DMS79 treated with DMSO at 0.1 percent for 48 hours (cell line): ENCODE data around the gene ZNF687.
A peak's percentile ranks its signal among the peaks of the same experiment; 100 is the strongest.
"Not testable (repeated sequence)": the region's sequence is repeated elsewhere in the genome, so short reads cannot be mapped to it uniquely, and the experiment has no call there.

Experiments used
- DNase-seq: peaks from one replicate; lab custom pipeline; 2025; lab: John Stamatoyannopoulos, UW

The ZNF687 gene, protein sequence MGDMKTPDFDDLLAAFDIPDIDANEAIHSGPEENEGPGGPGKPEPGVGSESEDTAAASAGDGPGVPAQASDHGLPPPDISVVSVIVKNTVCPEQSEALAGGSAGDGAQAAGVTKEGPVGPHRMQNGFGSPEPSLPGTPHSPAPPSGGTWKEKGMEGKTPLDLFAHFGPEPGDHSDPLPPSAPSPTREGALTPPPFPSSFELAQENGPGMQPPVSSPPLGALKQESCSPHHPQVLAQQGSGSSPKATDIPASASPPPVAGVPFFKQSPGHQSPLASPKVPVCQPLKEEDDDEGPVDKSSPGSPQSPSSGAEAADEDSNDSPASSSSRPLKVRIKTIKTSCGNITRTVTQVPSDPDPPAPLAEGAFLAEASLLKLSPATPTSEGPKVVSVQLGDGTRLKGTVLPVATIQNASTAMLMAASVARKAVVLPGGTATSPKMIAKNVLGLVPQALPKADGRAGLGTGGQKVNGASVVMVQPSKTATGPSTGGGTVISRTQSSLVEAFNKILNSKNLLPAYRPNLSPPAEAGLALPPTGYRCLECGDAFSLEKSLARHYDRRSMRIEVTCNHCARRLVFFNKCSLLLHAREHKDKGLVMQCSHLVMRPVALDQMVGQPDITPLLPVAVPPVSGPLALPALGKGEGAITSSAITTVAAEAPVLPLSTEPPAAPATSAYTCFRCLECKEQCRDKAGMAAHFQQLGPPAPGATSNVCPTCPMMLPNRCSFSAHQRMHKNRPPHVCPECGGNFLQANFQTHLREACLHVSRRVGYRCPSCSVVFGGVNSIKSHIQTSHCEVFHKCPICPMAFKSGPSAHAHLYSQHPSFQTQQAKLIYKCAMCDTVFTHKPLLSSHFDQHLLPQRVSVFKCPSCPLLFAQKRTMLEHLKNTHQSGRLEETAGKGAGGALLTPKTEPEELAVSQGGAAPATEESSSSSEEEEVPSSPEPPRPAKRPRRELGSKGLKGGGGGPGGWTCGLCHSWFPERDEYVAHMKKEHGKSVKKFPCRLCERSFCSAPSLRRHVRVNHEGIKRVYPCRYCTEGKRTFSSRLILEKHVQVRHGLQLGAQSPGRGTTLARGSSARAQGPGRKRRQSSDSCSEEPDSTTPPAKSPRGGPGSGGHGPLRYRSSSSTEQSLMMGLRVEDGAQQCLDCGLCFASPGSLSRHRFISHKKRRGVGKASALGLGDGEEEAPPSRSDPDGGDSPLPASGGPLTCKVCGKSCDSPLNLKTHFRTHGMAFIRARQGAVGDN

DNA sequence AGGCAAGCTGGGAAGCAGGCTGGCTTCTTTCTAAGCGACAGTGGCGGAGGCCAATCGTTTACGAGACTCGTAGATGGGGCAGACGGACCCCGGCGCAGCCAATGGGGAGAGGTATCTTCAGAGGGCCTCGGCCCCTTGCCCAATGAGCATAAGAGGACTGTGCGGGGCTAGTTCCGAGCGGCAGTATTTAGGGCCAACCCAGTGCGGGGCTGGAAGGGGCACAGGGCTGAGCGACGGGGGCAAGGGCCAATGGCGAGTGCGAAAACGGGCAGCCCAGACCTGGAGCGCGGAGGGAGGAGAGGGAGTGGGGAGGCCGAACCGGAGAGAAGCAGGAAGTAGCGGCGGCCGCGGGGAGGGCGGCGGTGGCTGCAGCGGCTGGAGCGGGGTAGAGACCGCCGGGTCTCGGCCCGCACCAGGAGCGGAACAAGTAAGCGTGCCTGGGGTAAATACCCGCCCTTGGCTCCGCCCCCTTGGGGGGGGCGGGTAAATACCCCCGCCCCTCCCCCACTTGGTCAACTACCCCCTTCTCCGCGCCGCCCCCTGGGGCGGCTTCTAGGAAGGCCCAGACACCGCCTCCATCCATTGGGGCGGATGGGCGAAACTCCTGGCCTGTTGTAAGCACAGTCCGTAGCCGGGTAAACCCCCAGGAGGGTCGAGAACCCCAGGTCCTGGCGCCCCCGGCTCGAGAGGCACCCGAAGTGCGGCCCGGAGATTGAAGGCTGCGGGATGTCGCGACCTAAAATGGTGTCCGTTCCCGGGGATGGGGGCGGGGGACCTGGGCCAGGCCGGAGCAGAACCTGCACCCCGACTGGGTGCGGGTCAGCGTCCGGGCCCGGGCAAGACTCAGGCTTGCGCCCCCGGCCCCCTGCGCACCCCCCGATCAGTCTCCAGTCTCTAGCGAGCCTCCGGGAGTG, at the start of gene ZNF687:
Gene ZNF687, plus strand, starts transcription at position 331 of the 914 bp plus-strand sequence. CDS start 3,993 bp downstream, outside the sequence.
- peak; percentile 97 for DNase-seq

DNA sequence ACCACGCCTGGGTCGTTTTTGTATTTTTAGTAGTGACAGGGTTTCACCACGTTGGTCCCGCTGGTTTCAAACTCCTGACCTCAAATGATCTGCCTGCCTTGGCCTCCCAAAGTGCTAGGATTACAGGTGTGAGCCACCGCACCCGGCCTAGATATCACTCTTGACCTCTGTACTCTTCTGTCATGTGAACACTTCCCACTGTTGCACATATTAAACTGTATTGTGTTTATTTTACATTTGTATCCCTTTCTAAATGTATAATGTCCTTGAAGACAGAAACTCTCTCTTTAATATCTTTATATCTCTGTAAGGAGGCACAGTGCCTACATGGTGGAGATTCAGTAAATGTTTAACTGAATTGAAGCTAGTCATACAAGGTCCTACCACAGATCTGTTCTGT, 46.9 kb upstream of the ZNF687 start:
- DNase-seq = no peak

DNA sequence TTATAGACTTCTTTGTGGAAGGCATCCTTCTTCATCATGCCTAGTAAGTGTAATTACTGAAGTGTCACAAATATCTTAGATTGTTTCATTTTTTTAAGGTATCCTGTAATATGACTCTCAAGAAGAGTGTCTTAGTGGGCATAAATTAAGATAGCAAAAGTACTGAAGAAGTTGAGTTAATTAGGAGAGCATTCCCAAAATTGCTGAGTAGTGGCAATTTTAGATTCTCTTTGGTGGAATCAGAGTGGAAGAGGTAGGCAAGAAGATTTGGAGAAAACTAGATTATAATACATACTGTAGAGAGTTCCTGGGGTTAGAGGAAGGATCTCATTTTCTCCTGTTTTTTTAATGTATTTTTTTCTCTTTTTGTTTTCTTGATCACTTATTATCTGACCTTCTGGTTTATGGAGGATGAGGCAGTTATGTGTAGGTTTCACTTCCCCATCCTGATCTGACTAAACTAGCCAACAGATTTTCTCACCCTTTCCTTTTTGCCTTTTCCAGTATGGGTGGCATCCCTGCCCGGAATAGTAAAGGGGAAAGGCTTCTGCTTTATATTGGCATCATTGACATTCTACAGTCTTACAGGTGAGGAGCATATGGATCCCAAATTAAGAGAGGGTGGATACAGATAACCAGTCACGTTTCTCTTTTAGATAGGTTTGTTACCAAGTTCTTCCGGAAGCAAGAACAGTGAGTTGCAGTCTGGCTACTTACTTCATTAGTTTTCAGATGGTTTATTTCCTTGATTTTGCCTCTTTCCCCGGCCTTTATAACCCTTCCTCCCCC, 44.2 kb upstream of the ZNF687 start:
- no peak for DNase-seq

DNA sequence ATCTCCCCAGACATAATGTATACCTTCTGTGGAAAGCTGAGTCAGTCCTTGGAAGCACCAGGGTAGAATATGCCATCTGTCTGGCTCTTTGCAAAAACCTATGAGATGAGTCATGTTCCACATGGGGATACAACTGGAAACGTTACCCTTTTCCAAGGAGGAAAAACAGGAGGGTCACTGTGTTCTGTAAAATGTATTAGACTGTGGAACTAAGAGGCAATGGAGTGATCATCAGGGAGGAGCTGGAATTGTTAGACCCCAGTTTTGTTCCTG, 43.7 kb upstream of the ZNF687 start:
- DNase-seq = no peak

DNA sequence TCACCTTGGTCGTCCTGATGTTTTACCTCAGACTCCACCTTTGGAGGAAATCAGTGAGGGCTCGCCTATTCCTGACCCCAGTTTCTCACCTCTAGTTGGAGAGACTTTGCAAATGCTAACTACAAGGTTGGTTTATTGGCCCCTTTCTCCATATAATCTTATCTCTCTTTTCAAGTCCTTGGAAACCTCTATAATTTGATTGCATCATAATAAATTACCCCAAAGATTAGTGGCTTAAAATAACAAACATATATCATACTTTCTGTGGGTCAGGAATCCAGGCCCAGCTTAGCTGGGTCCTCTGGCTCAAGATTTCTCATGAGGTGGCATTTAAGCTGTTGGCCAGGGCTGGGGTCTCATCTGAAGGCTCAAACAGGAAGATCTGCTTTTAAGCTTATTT, 39.7 kb upstream of the ZNF687 start:
- DNase-seq = no peak

DNA sequence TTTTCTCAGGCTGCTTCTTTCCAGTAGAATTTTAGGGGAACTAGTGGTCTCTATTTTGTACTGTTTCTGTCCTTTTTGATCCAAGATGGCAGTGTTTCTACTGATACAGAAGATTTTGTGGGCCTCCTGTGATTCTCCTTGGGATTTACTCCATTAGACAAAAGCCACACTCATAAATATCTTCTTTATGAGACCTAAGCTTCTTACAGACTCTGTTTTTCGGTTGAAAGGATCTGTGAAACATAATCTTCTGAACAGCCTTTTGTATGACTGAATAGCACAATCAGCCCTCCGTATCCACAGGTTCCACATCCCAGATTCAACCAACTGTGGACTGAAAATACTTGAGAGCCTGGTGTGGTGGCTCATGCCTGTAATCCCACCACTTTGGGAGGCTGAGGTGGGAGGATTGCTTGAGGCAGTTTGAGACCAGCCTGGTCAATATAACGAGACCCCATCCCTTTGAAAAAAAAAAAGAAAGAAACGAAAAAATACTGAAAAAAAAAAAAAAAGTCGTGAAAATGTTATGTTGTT, 38.3 kb upstream of the ZNF687 start:
- DNase-seq = no peak

DNA sequence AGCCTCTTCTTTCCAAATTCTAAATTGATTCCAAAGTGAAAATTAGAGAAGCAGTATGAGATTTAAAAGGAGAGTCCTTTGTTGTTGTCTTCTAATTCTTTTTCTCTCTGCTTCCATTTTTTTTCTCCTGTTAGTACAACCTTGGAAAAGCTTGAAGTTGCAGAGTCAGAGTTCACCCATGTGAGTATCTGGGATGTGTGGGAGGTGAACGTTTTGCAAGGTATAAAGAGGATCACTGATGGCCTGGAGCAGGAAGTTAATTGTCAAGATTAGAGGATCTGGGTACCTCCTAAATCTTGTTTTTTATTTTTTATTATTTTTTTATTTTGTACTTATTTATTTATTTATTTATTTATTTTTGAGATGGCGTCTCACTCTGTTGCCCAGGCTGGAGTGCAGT, 35.3 kb upstream of the ZNF687 start:
- no peak for DNase-seq

DNA sequence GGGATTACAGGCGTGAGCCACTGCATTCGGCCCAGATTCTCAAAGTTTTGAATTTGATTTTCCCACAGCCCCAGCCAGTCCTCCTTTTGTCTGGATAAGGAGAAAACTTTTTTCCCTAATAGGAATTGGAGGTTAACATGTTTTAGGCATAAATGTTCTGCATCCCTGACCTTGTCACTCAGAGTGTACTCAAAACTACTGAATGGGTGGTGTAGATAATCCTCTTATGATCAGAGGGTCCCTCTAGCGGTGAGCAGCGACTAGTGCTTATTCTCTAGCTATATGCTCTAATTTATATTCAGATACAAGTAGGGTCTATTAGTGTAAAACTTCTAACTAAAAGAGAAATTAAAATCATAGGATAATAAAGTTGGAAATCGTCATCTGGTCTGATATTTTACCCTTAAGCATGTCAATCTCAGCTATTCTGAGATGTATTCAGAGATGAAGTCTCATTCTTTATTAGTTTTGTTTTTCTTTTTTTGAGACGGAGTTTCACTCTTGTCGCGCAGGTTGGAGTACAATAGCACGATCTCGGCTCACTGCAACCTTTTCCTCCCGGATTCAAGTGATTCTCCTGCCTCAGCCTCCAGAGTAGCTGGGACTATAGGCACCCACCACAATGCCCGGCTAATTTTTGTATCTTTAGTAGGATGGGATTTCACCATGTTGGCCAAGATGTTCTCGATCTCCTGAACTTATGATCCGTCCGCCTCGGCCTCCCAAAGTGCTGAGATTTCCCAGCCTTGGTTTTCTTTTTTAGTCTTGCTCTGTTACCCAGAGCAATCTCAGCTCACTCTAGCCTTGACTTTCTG, 30.2 kb upstream of the ZNF687 start:
- peak; percentile 85 for DNase-seq

DNA sequence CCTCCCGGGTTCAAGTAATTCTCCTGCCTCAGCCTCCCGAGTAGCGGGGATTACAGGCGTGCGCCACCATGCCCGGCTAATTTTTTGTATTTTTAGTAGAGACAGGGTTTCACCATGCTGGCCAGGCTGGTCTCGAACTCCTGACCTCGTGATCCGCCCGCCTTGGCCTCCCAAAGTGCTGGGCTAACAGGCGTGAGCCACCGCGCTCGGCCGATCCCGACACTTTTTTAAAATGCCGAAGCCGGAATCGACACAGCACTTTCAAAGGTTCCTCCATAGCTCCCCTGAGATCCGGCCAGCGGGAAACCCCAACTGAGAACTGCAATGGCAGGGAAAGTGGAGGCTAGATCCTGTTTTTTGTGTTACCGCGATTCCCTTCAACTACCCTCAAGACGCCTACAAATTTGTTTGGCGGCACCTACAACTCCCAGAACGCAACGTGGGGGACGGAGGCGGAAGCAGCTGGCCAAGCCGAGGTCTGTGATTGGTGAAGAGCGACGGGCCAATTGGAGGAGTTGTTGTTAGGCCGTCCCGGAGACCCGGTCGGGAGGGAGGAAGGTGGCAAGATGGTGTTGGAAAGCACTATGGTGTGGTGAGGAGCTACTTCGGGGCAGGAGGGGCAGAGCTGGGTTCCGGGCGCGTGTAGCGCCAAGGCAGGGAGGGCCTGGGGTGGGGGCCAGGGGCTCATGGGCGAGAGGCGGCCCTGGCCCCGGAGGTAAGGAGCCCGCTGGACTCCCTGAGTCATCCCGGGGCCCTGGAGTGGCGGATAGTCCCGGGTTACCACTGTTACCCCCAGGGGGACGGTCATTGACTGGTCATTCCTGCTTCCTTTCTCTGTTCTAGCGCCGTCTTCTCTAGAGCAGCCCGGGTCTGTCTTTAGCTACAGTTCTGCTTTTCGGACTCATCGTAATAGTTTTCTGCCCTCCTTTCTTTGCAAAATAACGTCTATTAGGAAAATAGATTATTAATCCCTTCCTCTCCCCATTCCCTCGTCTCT, 27.6 kb upstream of the ZNF687 start, which contains the start of gene PSMD4:
Gene PSMD4, plus strand, starts transcription at position 518 of the 997 bp plus-strand sequence. Its CDS starts 49 bp downstream, at position 567.
- peak; percentile 97 for DNase-seq

DNA sequence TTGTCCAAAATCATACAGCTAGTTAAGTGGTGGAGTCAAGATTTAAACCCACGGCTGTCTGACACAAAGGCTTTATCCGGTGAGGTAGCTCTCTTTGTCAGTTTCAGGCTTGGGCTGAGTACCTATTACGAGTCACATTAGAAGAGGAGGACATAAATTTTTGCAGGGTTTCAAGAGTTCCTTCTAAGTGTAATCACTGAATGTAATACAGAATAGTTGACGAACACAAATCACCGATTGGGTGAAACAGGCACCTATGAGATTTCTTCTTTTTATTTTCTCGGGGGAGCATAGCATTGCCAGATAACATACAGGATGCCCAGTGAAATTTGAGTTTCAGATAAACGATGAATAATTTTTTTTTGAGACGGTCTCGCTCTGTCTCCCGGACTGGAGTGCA, 26.7 kb upstream of the ZNF687 start:
- DNase-seq = peak; percentile 10

DNA sequence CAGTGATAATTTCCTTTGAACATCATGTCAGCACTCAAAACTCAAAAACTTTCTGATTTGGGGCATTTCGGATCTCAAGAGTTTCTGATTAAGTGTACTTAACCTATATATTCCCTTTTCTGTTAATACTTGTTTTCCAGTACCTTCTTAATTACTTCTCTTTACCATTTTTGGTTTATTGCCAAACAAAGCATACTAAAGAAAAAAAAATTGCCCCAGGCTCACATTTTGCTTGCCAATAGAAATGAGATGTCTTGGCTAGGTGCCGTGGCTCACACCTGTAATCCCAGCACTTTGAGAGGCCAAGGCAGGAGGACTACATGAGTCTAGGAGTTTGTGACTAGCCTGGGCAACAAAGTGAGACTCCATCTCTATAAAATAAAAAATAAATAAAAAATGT, 22.7 kb upstream of the ZNF687 start:
- DNase-seq = no peak

DNA sequence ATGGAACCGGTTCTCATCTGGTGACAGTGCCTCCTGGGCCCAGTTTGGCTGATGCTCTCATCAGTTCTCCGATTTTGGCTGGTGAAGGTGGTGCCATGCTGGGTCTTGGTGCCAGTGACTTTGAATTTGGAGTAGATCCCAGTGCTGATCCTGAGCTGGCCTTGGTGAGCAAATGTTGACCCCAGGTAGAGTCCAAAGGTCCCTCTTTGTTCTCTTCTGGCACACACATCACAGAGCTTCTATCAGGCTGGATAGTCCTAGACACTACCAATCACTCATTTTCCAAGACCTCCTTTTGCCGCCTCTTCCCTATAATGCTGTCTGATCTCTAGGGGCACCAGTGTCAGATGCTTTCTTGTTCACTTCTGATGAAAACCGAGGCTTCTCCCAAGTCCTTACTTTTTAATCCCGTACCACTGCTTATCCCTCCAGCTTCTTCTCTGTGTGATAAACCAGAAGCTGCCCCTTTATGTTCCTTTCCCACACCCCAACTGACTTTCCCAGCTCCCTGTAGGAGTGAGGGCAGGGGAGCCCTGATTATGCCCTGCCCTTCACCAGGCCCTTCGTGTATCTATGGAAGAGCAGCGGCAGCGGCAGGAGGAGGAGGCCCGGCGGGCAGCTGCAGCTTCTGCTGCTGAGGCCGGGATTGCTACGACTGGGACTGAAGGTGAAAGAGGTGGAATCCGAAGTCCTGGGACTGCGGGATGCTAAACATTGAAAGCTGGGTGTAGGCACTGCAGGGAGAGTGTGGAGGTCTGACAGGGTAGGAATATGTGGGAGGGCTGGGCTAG, 16.5 kb upstream of the ZNF687 start:
- DNase-seq = no peak

DNA sequence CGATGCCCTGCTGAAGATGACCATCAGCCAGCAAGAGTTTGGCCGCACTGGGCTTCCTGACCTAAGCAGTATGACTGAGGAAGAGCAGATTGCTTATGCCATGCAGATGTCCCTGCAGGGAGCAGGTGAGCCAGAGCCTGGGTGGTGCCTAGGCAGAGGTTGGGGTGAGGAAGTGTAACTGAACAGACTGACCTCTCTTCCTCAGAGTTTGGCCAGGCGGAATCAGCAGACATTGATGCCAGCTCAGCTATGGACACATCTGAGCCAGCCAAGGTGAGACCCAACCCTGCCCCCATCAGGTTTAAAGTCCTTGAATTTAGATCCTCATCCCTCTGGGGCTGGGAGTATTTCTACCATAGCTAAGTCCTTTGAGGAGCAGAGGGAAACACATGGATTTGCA, 15.8 kb upstream of the ZNF687 start:
- no peak for DNase-seq

DNA sequence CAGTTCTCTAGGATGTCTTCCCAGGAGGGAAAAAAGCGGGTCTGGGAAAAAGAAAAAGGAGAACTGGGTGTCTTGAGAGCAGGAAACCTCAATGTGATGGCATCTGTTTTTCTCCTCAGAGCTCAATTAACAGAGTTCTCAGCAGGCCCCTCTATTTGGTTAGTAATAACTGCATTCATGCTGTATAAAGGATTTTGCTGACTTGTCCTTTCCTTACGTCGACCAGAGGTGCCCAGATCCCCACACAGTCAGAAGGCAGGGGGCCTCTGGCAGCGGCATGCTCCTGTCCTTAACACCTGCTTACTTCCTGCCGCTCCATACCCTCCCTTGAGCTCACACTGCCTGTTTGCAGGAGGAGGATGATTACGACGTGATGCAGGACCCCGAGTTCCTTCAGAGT, 15.3 kb upstream of the ZNF687 start:
- DNase-seq = no peak

DNA sequence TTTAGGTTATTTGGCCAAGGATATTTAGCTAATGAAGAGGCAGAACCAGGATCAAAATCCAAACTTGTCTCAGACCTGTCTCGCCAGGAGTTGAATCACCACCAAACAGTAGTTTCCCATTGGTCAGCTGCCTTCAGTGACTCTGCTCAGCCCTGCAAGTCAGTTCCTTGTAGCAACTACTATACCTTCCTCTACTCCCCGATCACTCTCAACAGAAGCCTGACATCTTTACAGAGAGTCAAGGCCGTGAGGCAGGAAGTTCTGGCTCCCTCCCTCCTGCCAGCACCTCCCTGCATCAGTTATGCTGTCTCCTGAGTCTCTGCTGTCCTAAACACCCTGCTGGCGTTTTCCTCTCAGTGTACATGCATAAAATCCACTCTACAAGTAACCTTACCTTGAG, 14.3 kb upstream of the ZNF687 start:
- no peak for DNase-seq

DNA sequence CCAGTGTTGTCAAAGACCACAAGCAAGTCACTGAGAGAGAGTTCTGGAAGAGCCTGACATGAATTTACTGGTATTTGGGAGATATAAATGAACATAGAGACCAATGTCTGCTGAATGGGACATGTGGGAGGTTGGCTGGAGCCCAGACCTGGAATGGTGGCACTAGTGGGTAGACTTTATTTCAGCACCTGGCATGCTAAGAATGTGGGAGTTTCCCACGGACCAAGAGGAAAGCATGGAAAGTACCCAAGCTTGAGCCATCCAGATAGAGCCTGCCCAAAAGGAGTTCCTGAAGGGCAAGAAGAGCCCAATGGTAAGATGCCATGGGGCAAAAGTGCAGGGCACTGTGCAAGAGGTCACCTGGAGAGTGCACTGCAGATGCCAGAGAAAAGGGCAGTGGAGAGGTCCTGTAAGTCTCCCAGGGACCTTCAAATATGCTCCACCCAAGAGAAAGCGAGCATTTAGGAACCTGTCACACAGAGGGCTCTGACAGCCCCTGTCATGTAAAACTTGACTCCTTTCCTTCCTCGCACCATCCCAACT, 8.1 kb upstream of the ZNF687 start:
- no peak for DNase-seq

DNA sequence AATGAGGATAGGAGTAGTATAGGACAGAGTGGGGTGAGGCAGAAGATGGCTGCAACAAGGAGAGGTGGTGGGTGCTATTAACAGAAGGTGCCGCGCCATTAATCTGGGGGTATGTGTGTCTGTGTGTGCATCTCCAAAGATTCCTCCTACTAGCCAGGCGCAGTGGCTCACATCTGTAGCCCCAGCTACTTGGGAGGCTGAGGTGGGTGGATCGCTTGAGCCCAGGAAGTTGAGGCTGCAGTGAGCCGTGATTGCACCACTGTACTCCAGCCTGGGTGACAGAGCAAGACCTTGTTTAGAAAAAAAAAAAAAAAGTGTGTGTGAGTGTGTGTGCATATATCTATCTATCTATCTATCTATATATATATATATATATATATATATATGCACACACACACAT, 6.8 kb upstream of the ZNF687 start:
- DNase-seq = not testable (repeated sequence)
